HG03571 (cell line): ENCODE measurements around the gene BAD.
"Not testable (repeated sequence)": the region's sequence is repeated elsewhere in the genome, so short reads cannot be mapped to it uniquely, and the experiment has no call there.

Experiments
- ATAC-seq: cut with Tn5 transposase; IDR thresholded peaks from one replicate; pipeline ENCODE4 v1.9.1; 2021; ENCODE audit not compliant: unreplicated experiment

Gene BAD

GRCh38 chr11:64315667-64316526 lies 31.4 kb upstream of the BAD start:
- ATAC-seq: not testable (repeated sequence)

DNA sequence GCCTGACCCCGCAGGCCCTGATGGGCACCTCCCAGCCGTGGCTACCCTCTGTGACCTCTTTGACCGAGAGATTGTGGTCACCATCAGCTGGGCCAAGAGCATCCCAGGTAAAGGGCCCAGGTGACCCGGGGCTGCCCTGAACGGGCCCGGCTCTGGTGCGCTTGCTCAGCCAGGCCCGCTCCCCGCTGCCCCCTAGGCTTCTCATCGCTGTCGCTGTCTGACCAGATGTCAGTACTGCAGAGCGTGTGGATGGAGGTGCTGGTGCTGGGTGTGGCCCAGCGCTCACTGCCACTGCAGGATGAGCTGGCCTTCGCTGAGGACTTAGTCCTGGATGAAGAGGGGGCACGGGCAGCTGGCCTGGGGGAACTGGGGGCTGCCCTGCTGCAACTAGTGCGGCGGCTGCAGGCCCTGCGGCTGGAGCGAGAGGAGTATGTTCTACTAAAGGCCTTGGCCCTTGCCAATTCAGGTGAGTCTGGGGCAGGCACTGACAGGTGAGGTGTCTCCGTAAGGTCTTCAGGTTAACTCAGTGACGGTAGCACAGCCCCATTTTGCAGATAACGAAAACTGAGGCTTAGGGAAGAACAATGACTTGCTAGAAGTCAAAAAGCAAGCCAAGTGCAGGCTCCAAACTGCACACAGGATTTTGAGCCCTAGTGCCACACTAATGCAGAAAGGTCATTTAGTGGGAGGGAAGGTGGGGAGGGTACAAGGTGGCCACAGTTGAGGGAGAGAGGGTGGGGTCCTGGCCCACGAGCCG lies 30.5 kb upstream of the BAD start:
- no peak for ATAC-seq

DNA sequence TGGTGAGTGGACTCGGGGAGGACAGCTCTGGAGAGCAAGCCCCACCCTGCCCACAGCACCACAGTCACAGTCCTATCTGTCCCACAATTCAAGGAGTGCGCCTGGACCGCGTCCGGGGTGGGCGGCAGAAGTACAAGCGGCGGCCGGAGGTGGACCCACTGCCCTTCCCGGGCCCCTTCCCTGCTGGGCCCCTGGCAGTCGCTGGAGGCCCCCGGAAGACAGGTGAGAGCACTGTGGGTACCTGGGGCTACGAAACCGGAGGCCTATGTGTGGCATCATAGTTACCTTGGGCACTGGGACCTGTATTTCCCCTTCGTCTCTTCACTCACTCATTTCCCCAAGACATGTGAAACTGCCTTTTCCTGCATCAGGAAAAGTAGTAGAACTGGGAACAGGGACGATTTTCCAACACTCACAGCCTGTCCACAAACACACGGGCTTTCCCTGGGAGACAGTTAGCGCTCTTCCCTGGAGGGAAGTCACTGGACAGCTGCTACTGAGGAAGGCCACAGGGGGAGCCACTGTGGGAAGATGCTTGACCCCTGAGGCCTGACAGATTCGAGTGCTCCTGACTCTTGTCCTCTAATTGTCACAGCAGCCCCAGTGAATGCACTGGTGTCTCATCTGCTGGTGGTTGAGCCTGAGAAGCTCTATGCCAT lies 29.8 kb upstream of the BAD start:
- ATAC-seq: no peak

- no peak for ATAC-seq
These were observed 29.2 kb upstream of the BAD start for GRCh38 chr11:64313491-64314145.

- no peak for ATAC-seq
These were observed 28.5 kb upstream of the BAD start for GRCh38 chr11:64312947-64313346.

GRCh38 chr11:64307795-64308194 lies 23.3 kb upstream of the BAD start:
- ATAC-seq: not testable (repeated sequence)

- ATAC-seq: no peak
These were observed 22.6 kb upstream of the BAD start for GRCh38 chr11:64306876-64307622.

DNA sequence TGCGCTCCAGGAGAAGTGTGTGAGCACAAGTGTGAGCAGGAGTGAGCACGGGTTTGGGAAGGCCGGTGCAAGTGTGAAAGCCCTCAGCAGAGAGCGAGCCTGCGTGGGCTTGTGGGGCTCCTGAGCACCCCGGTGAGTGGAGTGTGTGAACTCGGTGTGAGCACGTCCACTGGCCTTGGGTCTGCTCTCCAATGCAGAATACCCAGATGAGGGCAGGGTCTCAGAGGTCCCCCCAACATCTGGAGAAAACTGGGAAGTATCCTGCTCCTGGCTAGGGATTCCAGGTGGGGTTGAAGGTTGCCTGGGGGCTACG lies 22.1 kb upstream of the BAD start:
- ATAC-seq: no peak

DNA sequence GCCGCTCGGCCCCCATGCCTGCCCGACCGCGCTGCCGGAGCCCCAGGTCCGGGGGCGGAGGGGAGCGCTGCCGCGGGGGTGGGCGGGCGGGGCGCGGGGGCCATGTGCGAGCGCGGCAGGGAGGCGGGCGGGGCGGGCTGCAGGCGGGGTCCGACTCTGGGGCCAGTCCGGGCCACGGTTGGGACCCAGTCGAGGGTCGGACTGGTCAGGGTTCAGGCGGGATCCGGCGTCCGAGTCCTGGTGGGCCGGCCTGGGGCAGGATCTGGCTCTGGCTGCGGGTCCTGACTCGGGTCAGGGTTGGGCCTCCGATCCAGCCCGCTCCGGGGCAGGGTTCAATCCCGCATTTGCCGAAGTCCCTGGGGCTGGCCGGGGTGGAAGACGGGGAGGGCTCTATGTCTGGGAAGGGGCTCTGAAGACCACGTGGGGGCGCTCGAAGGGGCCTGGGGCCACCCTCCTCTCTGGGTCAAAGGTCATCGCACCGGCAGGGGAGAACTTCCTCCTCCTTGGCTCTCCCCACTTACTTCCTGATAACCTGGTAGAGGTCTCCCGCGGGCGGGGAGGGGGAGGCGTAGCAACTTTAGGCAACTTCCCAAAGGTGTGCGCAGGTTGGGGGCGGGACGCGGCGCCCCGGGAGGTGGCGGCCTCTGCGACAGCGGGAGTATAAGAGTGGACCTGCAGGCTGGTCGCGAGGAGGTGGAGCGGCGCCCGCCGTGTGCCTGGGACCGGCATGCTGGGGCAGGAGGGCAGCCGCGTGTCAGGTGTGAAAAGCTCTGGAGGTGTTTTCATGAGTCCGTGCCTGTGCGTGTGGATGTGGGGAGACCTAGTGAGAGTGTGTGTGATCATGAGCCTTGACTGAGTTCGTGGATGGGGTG lies 21.5 kb upstream of the BAD start:
- ATAC-seq: peak; percentile 9

GRCh38 chr11:64305075-64305690 lies 20.7 kb upstream of the BAD start, which contains the start of gene ESRRA:
Gene ESRRA (plus strand): TSS chr11:64305524. CDS start chr11:64307180, 1,656 bp downstream.
- ATAC-seq: peak; percentile 54

GRCh38 chr11:64304316-64305072 lies 20.0 kb upstream of the BAD start:
- peak; percentile 32 for ATAC-seq

- no peak for ATAC-seq
These were observed 19.5 kb upstream of the BAD start for GRCh38 chr11:64304032-64304315.

- ATAC-seq: no peak
These were observed 18.9 kb upstream of the BAD start for GRCh38 chr11:64303109-64304031.

GRCh38 chr11:64299847-64300648 lies 15.6 kb upstream of the BAD start, which contains the start of gene CATSPERZ:
Gene CATSPERZ (plus strand): TSS chr11:64300358. CDS start chr11:64300411, 53 bp downstream.
- no peak for ATAC-seq

GRCh38 chr11:64298966-64299846 lies 14.7 kb upstream of the BAD start:
- ATAC-seq: no peak
